IMR-90 (cell line): ENCODE results near the gene ANKRD11. TPM values are rescaled to one million over a fixed set of nuclear protein-coding genes. Genes with fewer than 3 reads are reported as not detected.
A peak's percentile ranks its signal among the peaks of the same experiment; 100 is the strongest.

ENCODE experiments used
- ATAC-seq: fragments of 200-7000 bp; cut with Tn5 transposase; 2 replicates; pipeline ENCODE4 v1.9.1; 2020; ENCODE audit warnings: low read depth, mild to moderate bottlenecking, moderate library complexity
- BruUV-seq: library from RNA; stranded (reverse); fragments of 400-500 nt; replicated peaks from 2 replicates; lab custom pipeline; 2021; lab: Mats Ljungman, UMichigan
- CTCF ChIA-PET: fragments of 300-600 bp; formaldehyde crosslinking; extraction: SDS; loops from one replicate; lab custom pipeline; 2021; ENCODE audit warnings: antibody characterized with exemption; lab: Yijun Ruan, JAX
- POLR2A ChIA-PET: fragments of 300-600 bp; sonication (Branson Sonifier 250); formaldehyde crosslinking; loops from one replicate; lab custom pipeline; 2022; ENCODE audit warnings: antibody characterized with exemption; ENCODE audit not compliant: unreplicated experiment; lab: Charles Lee
- DNase-seq: peaks from one replicate; pipeline ENCODE4 v3.0.0; 2013
- H2AFZ ChIP-seq: replicated peaks from 2 replicates; pipeline ENCODE3; 2013; ENCODE audit warnings: low read length, mild to moderate bottlenecking; ENCODE audit not compliant: poor library complexity
- H2AK5ac ChIP-seq: 2 replicates; pipeline ENCODE4 v1.6.1; 2013; ENCODE audit warnings: low read depth, low read length, inconsistent platforms
- H2AK9ac ChIP-seq: replicated peaks from 2 replicates; pipeline ENCODE3; 2013; ENCODE audit warnings: mild to moderate bottlenecking, low read depth, low read length, moderate library complexity; ENCODE audit not compliant: poor library complexity
- H2BK120ac ChIP-seq: 2 replicates; pipeline ENCODE4 v1.6.1; 2013; ENCODE audit warnings: low read depth, low read length, inconsistent platforms
- H2BK15ac ChIP-seq: 3 replicates; pipeline ENCODE4 v1.6.1; 2013; ENCODE audit warnings: low read depth, low read length, inconsistent platforms
- H2BK20ac ChIP-seq: 2 replicates; pipeline ENCODE4 v1.6.1; 2013; ENCODE audit warnings: low read depth, mild to moderate bottlenecking, inconsistent platforms, low read length, moderate library complexity
- H2BK5ac ChIP-seq: 2 replicates; pipeline ENCODE4 v1.6.1; 2013; ENCODE audit warnings: mild to moderate bottlenecking, low read depth, low read length, inconsistent platforms; ENCODE audit not compliant: poor library complexity, severe bottlenecking
- H3K14ac ChIP-seq: replicated peaks from 2 replicates; pipeline ENCODE4 v1.6.1; 2013; ENCODE audit warnings: low read depth, low read length, inconsistent platforms
- H3K18ac ChIP-seq: 2 replicates; pipeline ENCODE4 v1.6.1; 2013; ENCODE audit warnings: low read depth, low read length, control low read depth
- H3K23ac ChIP-seq: 2 replicates; pipeline ENCODE4 v1.6.1; 2013; ENCODE audit warnings: low read depth, low read length, inconsistent platforms
- H3K27ac ChIP-seq: 2 replicates; pipeline ENCODE4 v1.5.1; 2013; ENCODE audit warnings: mild to moderate bottlenecking, control low read depth, low read length; ENCODE audit not compliant: insufficient read depth
- H3K27me3 ChIP-seq: 2 replicates; pipeline ENCODE4 v1.6.1; 2013; ENCODE audit warnings: low read length; ENCODE audit not compliant: control insufficient read depth, insufficient read depth
- H3K36me3 ChIP-seq: 2 replicates; pipeline ENCODE4 v1.6.1; 2013; ENCODE audit warnings: low read length, mixed read lengths; ENCODE audit not compliant: control insufficient read depth, insufficient read depth
- H3K4ac ChIP-seq: 2 replicates; pipeline ENCODE4 v1.6.1; 2013; ENCODE audit warnings: low read depth, low read length, inconsistent platforms
- H3K4me1 ChIP-seq: 2 replicates; pipeline ENCODE4 v1.6.1; 2013; ENCODE audit warnings: low read length, mixed read lengths; ENCODE audit not compliant: control insufficient read depth, insufficient read depth
- H3K4me2 ChIP-seq: 2 replicates; pipeline ENCODE4 v1.6.1; 2013; ENCODE audit warnings: low read depth, mild to moderate bottlenecking, control low read depth, low read length, moderate library complexity
- H3K4me3 ChIP-seq: 2 replicates; pipeline ENCODE4 v1.5.1; 2013; ENCODE audit warnings: low read depth, mild to moderate bottlenecking, control low read depth, low read length, moderate library complexity; ENCODE audit not compliant: insufficient read depth
- H3K56ac ChIP-seq: 2 replicates; pipeline ENCODE4 v1.6.1; 2013; ENCODE audit warnings: low read length, inconsistent platforms; ENCODE audit not compliant: insufficient read depth; ENCODE audit errors: extremely low read depth
- H3K79me1 ChIP-seq, 2 experiments: 2 replicates each; pipeline ENCODE4 v1.6.1; 2013; ENCODE audit warnings: low read length in 2 of 2, inconsistent platforms in 1 of 2, low read depth in 1 of 2
- H3K9ac ChIP-seq: 2 replicates; pipeline ENCODE4 v1.6.1; 2013; ENCODE audit warnings: low read depth, low read length, control low read depth
- H3K9me1 ChIP-seq: 2 replicates; pipeline ENCODE4 v1.6.1; 2013; ENCODE audit warnings: low read length, inconsistent platforms; ENCODE audit not compliant: insufficient read depth
- H3K9me3 ChIP-seq: 2 replicates; pipeline ENCODE4 v1.6.1; 2013; ENCODE audit warnings: low read length; ENCODE audit not compliant: control insufficient read depth, insufficient read depth
- H4K20me1 ChIP-seq: 2 replicates; pipeline ENCODE4 v1.6.1; 2013; ENCODE audit warnings: low read length, inconsistent platforms; ENCODE audit not compliant: insufficient read depth
- H4K5ac ChIP-seq: 2 replicates; pipeline ENCODE4 v1.6.1; 2013; ENCODE audit warnings: mild to moderate bottlenecking, low read depth, low read length, control low read depth
- H4K8ac ChIP-seq, 2 experiments: 2 replicates each; pipeline ENCODE4 v1.6.1; 2013; ENCODE audit warnings: low read depth in 2 of 2, low read length in 2 of 2, control low read depth in 1 of 2, inconsistent platforms in 1 of 2
- H4K91ac ChIP-seq: 2 replicates; pipeline ENCODE4 v1.6.1; 2013; ENCODE audit warnings: low read depth, low read length, inconsistent platforms; ENCODE audit not compliant: insufficient read depth
- BHLHE40 ChIP-seq: fragments of 150-350 bp; IDR thresholded peaks from 2 replicates; pipeline ENCODE4 v1.6.1; 2016; ENCODE audit warnings: mild to moderate bottlenecking, low read depth, low read length
- CEBPB ChIP-seq: IDR thresholded peaks from 2 replicates; pipeline ENCODE4 v1.6.1; 2012; ENCODE audit warnings: low read depth, low read length, improper control_type of control experiment
- CTCF ChIP-seq: conservative IDR thresholded peaks from 2 replicates; pipeline ENCODE4 v1.5.1; 2012; ENCODE audit warnings: mild to moderate bottlenecking, low read depth, low read length, improper control_type of control experiment
- MAFK ChIP-seq: IDR thresholded peaks from 2 replicates; pipeline ENCODE4 v1.6.1; 2012; ENCODE audit warnings: low read depth, low read length, improper control_type of control experiment
- MAZ ChIP-seq: IDR thresholded peaks from 2 replicates; pipeline ENCODE4 v1.6.1; 2012; ENCODE audit warnings: low read depth, mild to moderate bottlenecking, low read length, improper control_type of control experiment, moderate library complexity, borderline replicate concordance
- RAD21 ChIP-seq: IDR thresholded peaks from 2 replicates; pipeline ENCODE4 v1.6.1; 2012; ENCODE audit warnings: low read length, improper control_type of control experiment
- SMC3 ChIP-seq: fragments of 150-350 bp; IDR thresholded peaks from 2 replicates; pipeline ENCODE4 v1.6.1; 2016; ENCODE audit warnings: low read depth, mild to moderate bottlenecking, antibody characterized with exemption, low read length, moderate library complexity
- USF2 ChIP-seq: fragments of 150-350 bp; IDR thresholded peaks from 2 replicates; pipeline ENCODE4 v1.6.1; 2017; ENCODE audit warnings: mild to moderate bottlenecking, antibody characterized with exemption, low read length, low read depth
- WGBS, 2 experiments: methylation state at CpG; one replicate each; pipeline versions ENCODE4 v1.1.5 to v1.1.7; 2013; ENCODE audit warnings: missing lambda C conversion rate in 2 of 2; ENCODE audit not compliant: insufficient read length in 1 of 2; ENCODE audit errors: extremely low coverage in 2 of 2; 5-methylcytosine and 5-hydroxymethylcytosine counted together
- dilution Hi-C: fragments of 300-500 bp; cut with HindIII; formaldehyde crosslinking; loops from one replicate; pipeline ENCODE4 v1.14.3; 2018; ENCODE audit warnings: low sequenced_read_pairs; ENCODE audit not compliant: unreplicated experiment
- in situ Hi-C: fragments of 300-500 bp; cut with MboI; formaldehyde crosslinking; loops from 3 replicates; pipeline ENCODE4 v1.14.3; 2019; ENCODE audit warnings: low sequenced_read_pairs, inconsistent platforms, mixed read lengths
- intact Hi-C: fragments of 100-400 bp; cut with micrococcal nuclease; formaldehyde crosslinking; loops from 2 replicates; pipeline ENCODE4 v1.10.0; 2022
- polyA plus RNA-seq, 3 experiments: library from polyadenylated mRNA; depleted of rRNA; stranded (reverse); fragments of >200 nt; gene quantifications; 2 replicates each; pipeline ENCODE4 v1.2.3, GENCODE V29; 2012; ENCODE audit warnings: low replicate concordance in 1 of 3
- total RNA-seq: library from RNA; depleted of rRNA; stranded (reverse); fragments of >200 nt; gene quantifications from 2 replicates; pipeline ENCODE4 v1.2.3, GENCODE V29; 2012

Gene ANKRD11
- total and polyA plus RNA-seq, 2 of the 4 experiments (the other 2 are of a cell fraction), result 46.8 to 71.9 TPM

GRCh38 chr16:89337965-89338364, 152.4 kb downstream of the ANKRD11 start:
- CTCF ChIA-PET, result interaction anchor here (0.6 kb wide), 1 partner anchor 60 kb away, joined by 3 read pairs; no protein-coding TSS in a partner anchor
- dilution Hi-C loops, result no loop called here

More at GRCh38 chr16:89337965-89338364, 152.4 kb downstream of the ANKRD11 start:
- no peak overlapping the region for H3K4me3 ChIP-seq
- 100% methylated on average over 5 of the region's 11 CpGs; no CpG with 5 or more reads in 1 of the 2 experiments for WGBS, 2 experiments
- BruUV-seq, result no TSS peak
- H2AFZ ChIP-seq, result no peak overlapping the region
- H3K79me1 ChIP-seq, result peaks cover 9 to 87% of the 10 kb centered on the region in 2 experiments; a peak in 3 of 4 replicates
- no peak overlapping the region for H3K4me2 ChIP-seq
- H3K4ac ChIP-seq, result no peak overlapping the region
- peak overlapping the region; percentile 48 for H2AK9ac ChIP-seq
- H3K4me1 ChIP-seq, result peaks cover 22% of the 10 kb centered on the region
- ATAC-seq, result no peak
- no peak overlapping the region for H2BK120ac ChIP-seq
- no peak overlapping the region for H4K91ac ChIP-seq
- no peak overlapping the region for H2BK15ac ChIP-seq
- H3K9me3 ChIP-seq, result no peaks in the 10 kb centered on the region
- no peak overlapping the region for H3K23ac ChIP-seq
- no peak overlapping the region for H4K5ac ChIP-seq
- no peak overlapping the region for H4K8ac ChIP-seq
- H3K27ac ChIP-seq, result no peak overlapping the region
- H3K27me3 ChIP-seq, result no peaks in the 10 kb centered on the region
- H2BK20ac ChIP-seq, result no peak overlapping the region
- H3K9me1 ChIP-seq, result peaks cover 44% of the 10 kb centered on the region
- H4K20me1 ChIP-seq, result peaks cover 98% of the 10 kb centered on the region
- in situ Hi-C loops (loop anchor here (10.0 kb wide), 1 partner anchor 167 kb away; the partner anchor contains the start of gene SPG7), intact Hi-C loops (no loop called here)
- POLR2A ChIA-PET, result no interaction called here
- H3K9ac ChIP-seq, result no peak overlapping the region
- no peak overlapping the region for H3K14ac ChIP-seq
- DNase-seq, result no peak
- H3K18ac ChIP-seq, result no peak overlapping the region
- no peak overlapping the region for H3K56ac ChIP-seq
- H3K36me3 ChIP-seq, result no peaks in the 10 kb centered on the region
- no peak overlapping the region for H2BK5ac ChIP-seq
- no peak overlapping the region for H2AK5ac ChIP-seq
- TF ChIP-seq RAD21, result no peak
- TF ChIP-seq SMC3, result no peak
- TF ChIP-seq MAZ, result no peak
- no peak for TF ChIP-seq CEBPB
- no peak for TF ChIP-seq USF2
- TF ChIP-seq CTCF, result no peak
- no peak for TF ChIP-seq MAFK
- no peak for TF ChIP-seq BHLHE40
